Naive thymus-derived CD4-positive, alpha-beta T cell (primary cell): ENCODE data around the gene PCDHGB4. TPM values are rescaled to one million over a fixed set of nuclear protein-coding genes. Genes with fewer than 3 reads are reported as not detected.
"Not testable (repeated sequence)": the region's sequence is repeated elsewhere in the genome, so short reads cannot be mapped to it uniquely, and the experiment has no call there.

Experiments
- ATAC-seq: fragments of 150-1000 bp; cut with Tn5 transposase; 2 replicates; pipeline ENCODE4 v1.10.0; 2021; ENCODE audit warnings: mild to moderate bottlenecking, moderate library complexity
- CTCF ChIA-PET: fragments of 350-600 bp; sonication (Branson Sonifier 250); formaldehyde crosslinking; loops from one replicate; lab custom pipeline; 2021; ENCODE audit warnings: antibody characterized with exemption; lab: Charles Lee
- POLR2A ChIA-PET: fragments of 350-600 bp; sonication (Branson Sonifier 250); formaldehyde crosslinking; loops from one replicate; lab custom pipeline; 2021; ENCODE audit warnings: antibody characterized with exemption, inconsistent platforms; lab: Charles Lee
- DNase-seq, 9 donors: peaks; one replicate each; pipeline versions ENCODE4 v3.0.0 to v3.0.0-alpha.2; 2020 to 2022; ENCODE audit warnings: mixed read lengths in 1 of 9
- H3K27ac ChIP-seq: one replicate; pipeline ENCODE4 v1.7.0; 2013; ENCODE audit warnings: mild to moderate bottlenecking, low read depth, low read length, moderate library complexity
- H3K27me3 ChIP-seq, 2 donors: one replicate each; pipeline ENCODE4 v1.7.0; 2013; ENCODE audit warnings: low read length in 2 of 2, mild to moderate bottlenecking in 2 of 2, moderate library complexity in 2 of 2; ENCODE audit not compliant: control insufficient read depth in 2 of 2, insufficient read depth in 2 of 2
- H3K36me3 ChIP-seq, 3 experiments: 1 replicate in 2 of 3; 2 replicates in 1 of 3; pipeline ENCODE4 v1.7.0; 2013; ENCODE audit warnings: low read length in 3 of 3, mild to moderate bottlenecking in 3 of 3, moderate library complexity in 1 of 3; ENCODE audit not compliant: insufficient read depth in 3 of 3, control insufficient read depth in 2 of 3
- H3K4me1 ChIP-seq, 2 donors: one replicate each; pipeline ENCODE4 v1.7.0; 2013; ENCODE audit warnings: low read length in 2 of 2, mild to moderate bottlenecking in 2 of 2, moderate library complexity in 1 of 2; ENCODE audit not compliant: control insufficient read depth in 2 of 2, insufficient read depth in 2 of 2
- H3K4me3 ChIP-seq: 2 replicates; pipeline ENCODE4 v1.7.0; 2013; ENCODE audit warnings: mild to moderate bottlenecking, low read length
- H3K9me3 ChIP-seq, 3 experiments: 1 replicate in 2 of 3; 2 replicates in 1 of 3; pipeline ENCODE4 v1.7.0; 2013; ENCODE audit warnings: low read length in 3 of 3; ENCODE audit not compliant: control insufficient read depth in 2 of 3
- H3K27ac Mint-ChIP-seq, 9 donors: one replicate each; pipeline ENCODE4 v1.8.0; 2020 to 2022; ENCODE audit warnings: mixed read lengths in 9 of 9, mild to moderate bottlenecking in 8 of 9, moderate library complexity in 5 of 9, inconsistent platforms in 2 of 9
- H3K27me3 Mint-ChIP-seq, 5 donors: one replicate each; pipeline ENCODE4 v1.8.0; 2021 to 2022; ENCODE audit warnings: mixed read lengths in 5 of 5, mild to moderate bottlenecking in 1 of 5
- H3K36me3 Mint-ChIP-seq, 5 donors: one replicate each; pipeline ENCODE4 v1.8.0; 2020 to 2022; ENCODE audit warnings: mixed read lengths in 5 of 5, mild to moderate bottlenecking in 3 of 5, inconsistent platforms in 1 of 5
- H3K4me1 Mint-ChIP-seq, 7 donors: one replicate each; pipeline ENCODE4 v1.8.0; 2020 to 2022; ENCODE audit warnings: mixed read lengths in 7 of 7, mild to moderate bottlenecking in 3 of 7, inconsistent platforms in 1 of 7
- H3K4me3 Mint-ChIP-seq, 10 donors: one replicate each; pipeline ENCODE4 v1.8.0; 2020 to 2022; ENCODE audit warnings: mild to moderate bottlenecking in 10 of 10, mixed read lengths in 10 of 10, moderate library complexity in 6 of 10, inconsistent platforms in 2 of 10
- H3K9me3 Mint-ChIP-seq, 11 donors: one replicate each; pipeline ENCODE4 v1.8.0; 2020 to 2022; ENCODE audit warnings: mixed read lengths in 11 of 11, mild to moderate bottlenecking in 4 of 11, inconsistent platforms in 1 of 11, moderate library complexity in 1 of 11
- intact Hi-C, 2 donors: fragments of 100-400 bp; cut with micrococcal nuclease; formaldehyde crosslinking; loops; one replicate each; pipeline ENCODE4 v1.15.1; 2023
- polyA plus RNA-seq, 2 donors: library from polyadenylated mRNA; unstranded; fragments of 300-500 nt; fragmentation: Illumina TruSeq; gene quantifications; one replicate each; pipeline ENCODE4 v1.2.3, GENCODE V29; 2021
- total RNA-seq, 6 experiments: library from RNA in 5 of 6; stranded (reverse) in 5 of 6; gene quantifications; 1 replicate in 5 of 6; 2 replicates in 1 of 6; pipeline ENCODE4 v1.2.3 and lab custom pipeline; 2021 to 2026

The PCDHGB4 gene
- total and polyA plus RNA-seq, 7 experiments from 2014 or later: 0.08 to 0.27 (median 0.24) TPM; not detected in 3

GRCh38 chr5:141343953-141344463 lies 43.5 kb upstream of the PCDHGB4 start:
- Mint-ChIP-seq H3K4me1 (no peaks in the 10 kb centered on the region), H3K4me3 (peak overlapping the region in 7 of 10 donors; percentile 48 to 76 (median 57)), H3K36me3 (peaks cover 4 to 43% (median 10%) of the 10 kb centered on the region in 5 donors), H3K9me3 (peaks cover 12 to 91% (median 63%) of the 10 kb centered on the region in 11 donors), H3K27ac (no peak overlapping the region), H3K27me3 (peaks cover 20 to 82% (median 81%) of the 10 kb centered on the region in 5 donors)
- Histone ChIP-seq H3K27ac (no peak overlapping the region), H3K27me3 (peaks cover 3 to 11% of the 10 kb centered on the region in 2 donors), H3K4me3 (no peak overlapping the region), H3K9me3 (peaks cover 0 to 29% (median 0%) of the 10 kb centered on the region in 3 experiments), H3K4me1 (no peaks in the 10 kb centered on the region), H3K36me3 (no peaks in the 10 kb centered on the region)
- ChIA-PET POLR2A (no interaction called here), CTCF (no interaction called here)
- DNase-seq: no peak
- ATAC-seq: no peak
- intact Hi-C loops: loop anchor here in 1 of 2 donors (5.0 kb wide), 1 partner anchor 213 kb away; no protein-coding TSS in a partner anchor

GRCh38 chr5:141345327-141345726 lies 42.2 kb upstream of the PCDHGB4 start:
- no peak overlapping the region for H3K27ac Mint-ChIP-seq
- POLR2A ChIA-PET: no interaction called here
- H3K27me3 Mint-ChIP-seq: peaks cover 17 to 89% (median 84%) of the 10 kb centered on the region in 5 donors

GRCh38 chr5:141346017-141346416 lies 41.5 kb upstream of the PCDHGB4 start:
- H3K4me1 Mint-ChIP-seq, H3K4me3 ChIP-seq, H3K4me3 Mint-ChIP-seq, POLR2A ChIA-PET, intact Hi-C loops, H3K27ac Mint-ChIP-seq, DNase-seq, H3K4me1 ChIP-seq, H3K36me3 ChIP-seq, H3K27ac ChIP-seq, ATAC-seq, CTCF ChIA-PET: not testable (repeated sequence)
- Mint-ChIP-seq H3K27me3 (peaks cover 18 to 91% (median 87%) of the 10 kb centered on the region in 5 donors), H3K36me3 (peaks cover 0 to 50% (median 7%) of the 10 kb centered on the region in 5 donors), H3K9me3 (peaks cover 8 to 94% (median 58%) of the 10 kb centered on the region in 11 donors)
- peaks cover 3 to 12% of the 10 kb centered on the region in 2 donors for H3K27me3 ChIP-seq
- peaks cover 0 to 27% (median 0%) of the 10 kb centered on the region in 3 experiments for H3K9me3 ChIP-seq

More at GRCh38 chr5:141345327-141345726, 42.2 kb upstream of the PCDHGB4 start:
- H3K27ac ChIP-seq: no peak overlapping the region
- H3K4me1 ChIP-seq: no peaks in the 10 kb centered on the region
- peak overlapping the region in 1 of 10 donors; percentile 34 for H3K4me3 Mint-ChIP-seq
- CTCF ChIA-PET: no interaction called here
- no peaks in the 10 kb centered on the region for H3K36me3 ChIP-seq
- H3K9me3 ChIP-seq: peaks cover 0 to 23% (median 0%) of the 10 kb centered on the region in 3 experiments
- intact Hi-C loops: no loop called here
- ATAC-seq (no peak), DNase-seq (no peak)
- peaks cover 3 to 7% of the 10 kb centered on the region in 2 donors for H3K27me3 ChIP-seq
- H3K9me3 Mint-ChIP-seq: peaks cover 9 to 91% (median 55%) of the 10 kb centered on the region in 11 donors
- H3K4me3 ChIP-seq: no peak overlapping the region
- H3K4me1 Mint-ChIP-seq: peaks cover 0 to 3% (median 0%) of the 10 kb centered on the region in 7 donors
- H3K36me3 Mint-ChIP-seq: peaks cover 0 to 45% (median 8%) of the 10 kb centered on the region in 5 donors

- H3K4me3 Mint-ChIP-seq: peak within 1 kb of the TSS in 6 of 10 donors; percentile 2 to 79 (median 59)
- peaks cover 23 to 86% (median 83%) of the 10 kb centered on the region in 5 donors for H3K27me3 Mint-ChIP-seq
- POLR2A ChIA-PET: no interaction called here
- Histone ChIP-seq H3K27me3 (peaks cover 3 to 5% of the 10 kb centered on the region in 2 donors), H3K4me3 (no peak within 1 kb of the TSS), H3K9me3 (peaks cover 0 to 36% (median 0%) of the 10 kb centered on the region in 3 experiments), H3K4me1 (no peaks in the 10 kb centered on the region), H3K36me3 (no peaks in the 10 kb centered on the region), H3K27ac (no peak within 1 kb of the TSS)
- DNase-seq (peak in 2 of 9 donors; percentile 18 to 28), ATAC-seq (peak; percentile 47)
- peak within 1 kb of the TSS in 1 of 9 donors; percentile 42 for H3K27ac Mint-ChIP-seq
- H3K36me3 Mint-ChIP-seq: peaks cover 0 to 41% (median 7%) of the 10 kb centered on the region in 5 donors
- peaks cover 7 to 90% (median 48%) of the 10 kb centered on the region in 11 donors for H3K9me3 Mint-ChIP-seq
- CTCF ChIA-PET: no interaction called here
- intact Hi-C loops: no loop called here
- peaks cover 0 to 3% (median 0%) of the 10 kb centered on the region in 7 donors for H3K4me1 Mint-ChIP-seq
These were observed 37.4 kb upstream of the PCDHGB4 start, which contains the start of gene PCDHGB1 for GRCh38 chr5:141349917-141350619. Gene PCDHGB1 (plus strand): TSS chr5:141350099. CDS start chr5:141350261, 162 bp downstream.

- intact Hi-C loops: no loop called here
- peaks cover 0 to 46% (median 0%) of the 10 kb centered on the region in 3 experiments for H3K9me3 ChIP-seq
- H3K4me3 ChIP-seq: no peak overlapping the region
- H3K9me3 Mint-ChIP-seq: peaks cover 6 to 93% (median 51%) of the 10 kb centered on the region in 11 donors
- H3K4me1 Mint-ChIP-seq: peaks cover 0 to 3% (median 0%) of the 10 kb centered on the region in 7 donors
- H3K27ac ChIP-seq: no peak overlapping the region
- CTCF ChIA-PET: no interaction called here
- POLR2A ChIA-PET: no interaction called here
- DNase-seq: no peak
- H3K4me3 Mint-ChIP-seq: no peak overlapping the region
- peaks cover 3 to 5% of the 10 kb centered on the region in 2 donors for H3K27me3 ChIP-seq
- H3K36me3 Mint-ChIP-seq: peaks cover 0 to 36% (median 5%) of the 10 kb centered on the region in 5 donors
- peaks cover 28 to 91% (median 86%) of the 10 kb centered on the region in 5 donors for H3K27me3 Mint-ChIP-seq
- no peaks in the 10 kb centered on the region for H3K36me3 ChIP-seq
- H3K27ac Mint-ChIP-seq: no peak overlapping the region
- no peak for ATAC-seq
- no peaks in the 10 kb centered on the region for H3K4me1 ChIP-seq
These were observed 35.9 kb upstream of the PCDHGB4 start for GRCh38 chr5:141351591-141351990.

GRCh38 chr5:141354900-141355469 lies 32.5 kb upstream of the PCDHGB4 start, which contains the start of gene PCDHGA4:
Gene PCDHGA4 (plus strand): TSS chr5:141355021. CDS start chr5:141355108, 87 bp downstream.
- H3K4me3 Mint-ChIP-seq: peak within 1 kb of the TSS in 5 of 10 donors; percentile 27 to 55 (median 35)
- H3K27me3 ChIP-seq: peaks cover 0 to 5% of the 10 kb centered on the region in 2 donors

More at GRCh38 chr5:141354900-141355469, 32.5 kb upstream of the PCDHGB4 start, which contains the start of gene PCDHGA4:
- H3K27me3 Mint-ChIP-seq: peaks cover 28 to 90% (median 81%) of the 10 kb centered on the region in 5 donors
- ChIA-PET CTCF (no interaction called here), POLR2A (no interaction called here)
- Histone ChIP-seq H3K4me1 (no peaks in the 10 kb centered on the region), H3K27ac (no peak within 1 kb of the TSS), H3K9me3 (peaks cover 0 to 52% (median 0%) of the 10 kb centered on the region in 3 experiments), H3K4me3 (no peak within 1 kb of the TSS), H3K36me3 (no peaks in the 10 kb centered on the region)
- H3K4me1 Mint-ChIP-seq: peaks cover 0 to 5% (median under 1%) of the 10 kb centered on the region in 7 donors
- DNase-seq: no peak
- no peak for ATAC-seq
- H3K9me3 Mint-ChIP-seq: peaks cover 8 to 91% (median 48%) of the 10 kb centered on the region in 11 donors
- H3K27ac Mint-ChIP-seq: no peak within 1 kb of the TSS
- intact Hi-C loops: loop anchor here in 1 of 2 donors (5.0 kb wide), 1 partner anchor 157 kb away; no protein-coding TSS in a partner anchor
- peaks cover 0 to 38% (median 6%) of the 10 kb centered on the region in 5 donors for H3K36me3 Mint-ChIP-seq
